Measurements from ENCODE around the gene CHCT1.
A peak's percentile ranks its signal among the peaks of the same experiment; 100 is the strongest.
"Not testable (repeated sequence)": the region's sequence is repeated elsewhere in the genome, so short reads cannot be mapped to it uniquely, and the experiment has no call there.

Gene CHCT1

DNA sequence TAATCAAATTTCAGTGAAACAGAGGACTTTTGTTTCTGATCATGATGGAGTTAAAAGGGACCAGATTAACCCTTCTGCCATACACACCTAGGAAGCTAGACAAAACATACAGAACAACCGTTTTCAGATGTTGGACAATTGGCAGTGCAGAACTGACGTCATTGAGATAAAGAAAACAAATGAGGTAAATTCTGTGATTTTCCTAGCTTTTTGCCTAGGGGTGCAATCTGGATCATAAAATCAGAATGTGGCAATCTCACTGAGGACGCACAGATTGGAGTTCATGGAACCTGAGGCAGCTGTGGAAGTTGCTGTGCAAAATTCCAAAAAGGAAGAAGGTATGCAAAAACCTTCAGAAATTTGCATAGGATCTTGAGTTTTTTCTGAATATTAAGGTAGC, 15.4 kb upstream of the CHCT1 start:
- TF ChIP-seq POLR2A (IDR thresholded peaks at IDR 0.05; ENCODE audit: low read depth, low read length): no peak
- TF ChIP-seq TAF1 (IDR thresholded peaks at IDR 0.05; ENCODE audit: borderline replicate concordance, low read depth, low read length): no peak
- no peak for TF ChIP-seq POLR2AphosphoS5 (IDR thresholded peaks at IDR 0.05; ENCODE audit: low read depth, low read length)
- FAIRE-seq: no peak
- DNase-seq (ENCODE audit: insufficient read length): no peak

DNA sequence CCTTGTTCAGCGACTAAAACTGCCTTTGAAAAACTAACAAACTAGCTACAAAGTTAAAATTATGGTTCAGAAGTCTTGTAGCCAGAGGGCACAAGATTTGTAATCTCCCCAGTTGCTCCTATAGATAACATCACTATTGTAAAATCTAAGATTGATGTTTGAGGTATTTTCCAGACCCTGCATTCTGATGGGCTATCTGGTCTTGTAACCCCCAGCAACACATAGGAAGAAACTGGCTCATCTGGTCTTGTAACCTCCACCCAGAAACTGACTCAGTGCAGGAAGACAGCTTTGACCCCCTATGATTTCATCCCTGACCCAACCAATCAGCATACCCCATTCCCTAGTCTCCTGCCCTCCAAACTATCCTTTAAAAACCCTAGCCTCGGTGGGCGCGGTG, 12.3 kb upstream of the CHCT1 start:
- no peak for FAIRE-seq

DNA sequence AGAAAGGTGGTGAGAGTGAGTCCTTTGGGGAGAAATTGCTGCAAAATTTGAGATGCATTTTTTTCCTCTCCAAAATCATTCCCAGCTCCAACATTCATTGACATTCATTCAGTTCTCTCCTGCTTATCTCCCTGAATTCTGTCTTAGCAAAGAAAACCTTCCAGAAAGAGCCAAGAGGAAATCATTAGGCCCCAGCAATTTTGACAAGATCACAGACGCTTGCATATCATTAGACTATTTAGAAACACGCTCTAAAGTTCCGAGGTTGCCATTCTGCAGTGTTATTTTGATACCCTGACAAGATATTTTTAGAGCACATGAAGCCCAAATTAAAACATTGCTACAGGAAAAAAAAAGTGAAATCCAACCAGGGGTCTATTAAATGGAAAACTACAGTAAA, 9.6 kb upstream of the CHCT1 start:
- no peak for TF ChIP-seq POLR2A (IDR thresholded peaks at IDR 0.05; ENCODE audit: low read depth, low read length)
- no peak for FAIRE-seq
- DNase-seq (ENCODE audit: insufficient read length): no peak

More for the DNA sequence above, 12.3 kb upstream of the CHCT1 start:
- no peak for TF ChIP-seq TAF1 (IDR thresholded peaks at IDR 0.05; ENCODE audit: borderline replicate concordance, low read depth, low read length)
- no peak for TF ChIP-seq POLR2AphosphoS5 (IDR thresholded peaks at IDR 0.05; ENCODE audit: low read depth, low read length)
- TF ChIP-seq POLR2A (IDR thresholded peaks at IDR 0.05; ENCODE audit: low read depth, low read length): no peak
- no peak for DNase-seq (ENCODE audit: insufficient read length)

DNA sequence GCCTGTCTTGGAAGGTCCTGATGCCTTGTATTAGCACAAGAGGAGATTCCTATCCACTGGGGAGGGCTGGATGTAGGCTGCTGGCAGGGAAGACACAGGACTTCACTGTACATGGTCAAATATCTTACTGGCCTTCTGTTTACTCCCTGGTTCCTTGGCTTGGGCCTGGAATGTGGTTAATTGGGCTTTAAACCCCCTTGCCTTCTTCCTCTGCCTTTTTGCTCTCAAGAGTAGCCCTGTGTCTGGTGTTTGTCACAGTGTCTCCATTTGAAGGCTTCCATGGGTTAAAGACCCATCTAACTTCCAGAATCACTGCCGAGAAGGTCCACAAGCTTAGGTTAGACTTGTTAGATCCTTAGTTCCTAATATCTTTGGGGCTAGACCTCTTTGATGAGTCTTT, 7.1 kb upstream of the CHCT1 start:
- no peak for TF ChIP-seq POLR2A (IDR thresholded peaks at IDR 0.05; ENCODE audit: low read depth, low read length)
- no peak for TF ChIP-seq POLR2AphosphoS5 (IDR thresholded peaks at IDR 0.05; ENCODE audit: low read depth, low read length)
- no peak for TF ChIP-seq TAF1 (IDR thresholded peaks at IDR 0.05; ENCODE audit: borderline replicate concordance, low read depth, low read length)
- DNase-seq (ENCODE audit: insufficient read length) (no peak), FAIRE-seq (no peak)

DNA sequence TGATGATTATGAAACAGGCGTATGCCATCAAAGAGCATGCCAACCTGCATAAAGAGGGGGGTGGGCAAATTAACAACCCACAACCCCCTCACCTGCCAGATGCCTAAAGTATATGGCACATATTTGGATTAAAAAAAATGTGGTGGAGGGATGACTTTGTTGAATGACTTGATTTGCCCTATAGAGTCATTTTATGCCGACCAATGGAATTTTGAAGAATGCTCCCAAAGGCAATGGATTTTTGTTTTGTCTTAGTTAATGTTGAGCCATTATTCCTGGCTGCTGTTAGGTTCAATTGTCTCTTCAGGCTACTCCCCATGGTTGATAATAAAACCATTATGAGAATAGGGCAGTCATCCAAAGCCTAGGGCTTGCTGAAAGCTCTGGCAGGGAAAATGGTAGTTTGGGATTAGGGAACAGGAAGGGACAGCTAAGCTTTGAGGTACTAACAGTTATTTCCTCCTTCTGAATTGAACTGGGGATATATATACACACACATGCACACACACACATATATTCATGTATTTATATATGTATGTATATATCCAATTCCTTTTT, 5.8 kb upstream of the CHCT1 start:
- DNase-seq (ENCODE audit: insufficient read length): no peak
- no peak for FAIRE-seq
- TF ChIP-seq POLR2AphosphoS5 (IDR thresholded peaks at IDR 0.05; ENCODE audit: low read depth, low read length) (no peak), POLR2A (IDR thresholded peaks at IDR 0.05; ENCODE audit: low read depth, low read length) (no peak), TAF1 (IDR thresholded peaks at IDR 0.05; ENCODE audit: borderline replicate concordance, low read depth, low read length) (no peak)

DNA sequence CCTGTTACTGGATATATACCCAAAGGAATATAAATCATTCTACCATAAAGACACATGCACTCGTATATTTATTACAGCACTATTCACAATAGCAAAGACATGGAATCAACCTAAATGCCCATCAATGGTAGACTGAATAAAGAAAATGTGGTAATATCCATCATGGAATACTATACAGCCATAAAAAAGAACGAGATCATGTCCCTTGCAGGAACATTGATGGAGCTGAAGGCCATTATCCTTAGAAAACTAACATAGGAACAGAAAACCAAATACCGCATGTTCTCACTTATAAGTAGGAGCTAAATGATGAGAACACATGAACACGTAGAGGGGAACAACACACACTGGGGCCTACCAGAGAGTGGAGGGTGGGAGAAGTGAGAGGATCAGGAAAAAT, 3.3 kb upstream of the CHCT1 start:
- not testable (repeated sequence) for DNase-seq (ENCODE audit: insufficient read length); FAIRE-seq

DNA sequence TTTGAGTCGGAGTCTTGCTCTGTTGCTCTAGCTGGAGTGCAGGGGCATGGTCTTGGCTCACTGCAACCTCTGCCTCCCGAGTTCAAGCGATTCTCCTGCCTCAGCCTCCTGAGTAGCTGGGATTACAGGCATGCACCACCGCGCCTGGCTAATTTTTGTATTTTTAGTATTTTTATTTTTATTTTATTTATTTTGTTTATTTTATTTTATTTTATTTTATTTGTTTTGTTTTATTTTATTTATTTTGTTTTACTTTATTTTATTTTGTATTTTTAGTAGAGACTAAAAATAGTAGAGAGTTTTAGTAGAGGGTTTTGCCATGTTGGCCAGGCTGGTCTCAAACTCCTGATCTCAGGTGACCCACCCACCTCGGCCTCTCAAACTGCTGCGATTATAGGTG, 2.4 kb upstream of the CHCT1 start:
- FAIRE-seq; DNase-seq (ENCODE audit: insufficient read length): not testable (repeated sequence)

DNA sequence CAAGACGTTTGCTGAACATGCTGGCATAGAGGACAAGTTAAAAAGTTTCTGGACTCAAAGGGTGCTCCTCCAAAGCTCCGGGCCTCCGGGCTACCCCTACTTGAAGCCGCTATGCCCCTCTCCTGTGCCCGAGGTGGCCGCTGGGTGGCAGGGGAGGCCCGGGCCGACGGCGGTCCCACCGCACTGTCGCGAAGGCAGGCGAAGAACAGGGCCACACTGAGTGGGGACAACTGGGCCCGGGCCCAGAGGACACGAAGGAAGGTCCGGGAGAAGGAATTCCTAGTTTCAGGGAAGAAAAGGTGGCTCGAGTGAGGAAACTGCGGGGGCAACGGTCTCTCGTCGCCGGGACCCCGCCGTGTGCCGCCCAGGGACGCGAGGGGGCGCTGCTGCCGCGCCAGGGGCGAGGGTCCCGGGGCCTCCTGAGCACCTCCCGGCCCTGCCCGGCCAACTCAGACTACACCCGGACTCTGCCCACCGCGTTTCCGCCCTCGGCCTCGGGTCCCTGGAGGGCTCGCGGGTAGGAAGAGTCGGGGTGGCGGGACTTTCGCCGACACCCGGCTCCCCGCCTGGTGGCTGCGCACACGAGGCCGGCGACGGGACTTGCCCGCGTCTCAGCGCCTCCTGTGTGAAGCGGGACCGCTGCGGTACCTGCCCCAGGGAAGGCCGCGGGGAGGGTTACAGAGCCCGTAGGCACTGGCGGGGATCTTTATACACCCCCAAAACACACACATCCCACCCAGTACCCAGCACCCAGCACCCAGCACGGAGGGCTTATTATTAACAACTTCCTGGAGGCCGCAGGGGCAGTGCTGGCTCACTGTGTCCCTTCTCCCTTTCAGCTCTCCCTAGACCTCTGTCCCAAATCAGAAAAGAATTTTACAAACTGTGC, 772 bp upstream of the CHCT1 start:
- FAIRE-seq (peak; percentile 56), DNase-seq (ENCODE audit: insufficient read length) (peak; percentile 82)
- 0 out of 2 replicates have a peak, but pooled peaks have one; percentile 26 for TF ChIP-seq TAF1 (IDR thresholded peaks at IDR 0.05; ENCODE audit: borderline replicate concordance, low read depth, low read length)
- peak; percentile 49; the same call in 1 of the 2 replicates for TF ChIP-seq POLR2A (IDR thresholded peaks at IDR 0.05; ENCODE audit: low read depth, low read length)
- no peak for TF ChIP-seq POLR2AphosphoS5 (IDR thresholded peaks at IDR 0.05; ENCODE audit: low read depth, low read length)

DNA sequence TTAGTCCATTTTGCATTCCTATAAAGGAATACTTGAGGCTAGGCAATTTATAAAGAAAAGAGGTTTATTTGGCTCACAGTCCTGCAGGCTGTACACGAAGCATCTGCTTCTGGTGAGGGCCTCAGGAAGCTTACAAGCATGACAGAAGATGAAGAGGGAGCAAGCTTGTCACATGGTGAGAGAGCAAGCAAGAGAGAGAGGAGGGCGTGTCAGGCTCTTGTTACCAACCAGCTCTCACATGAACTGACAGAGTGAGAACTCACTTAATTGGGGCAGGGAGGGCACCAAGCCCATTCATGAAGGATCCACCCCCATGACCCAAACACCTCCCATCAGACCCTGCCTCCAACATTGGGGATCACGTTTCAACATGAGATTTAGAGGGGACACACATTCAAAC, 1.6 kb downstream of the CHCT1 start:
- FAIRE-seq: no peak
- no peak for DNase-seq (ENCODE audit: insufficient read length)
- TF ChIP-seq POLR2AphosphoS5 (IDR thresholded peaks at IDR 0.05; ENCODE audit: low read depth, low read length): no peak
- no peak for TF ChIP-seq TAF1 (IDR thresholded peaks at IDR 0.05; ENCODE audit: borderline replicate concordance, low read depth, low read length)
- TF ChIP-seq POLR2A (IDR thresholded peaks at IDR 0.05; ENCODE audit: low read depth, low read length): no peak

DNA sequence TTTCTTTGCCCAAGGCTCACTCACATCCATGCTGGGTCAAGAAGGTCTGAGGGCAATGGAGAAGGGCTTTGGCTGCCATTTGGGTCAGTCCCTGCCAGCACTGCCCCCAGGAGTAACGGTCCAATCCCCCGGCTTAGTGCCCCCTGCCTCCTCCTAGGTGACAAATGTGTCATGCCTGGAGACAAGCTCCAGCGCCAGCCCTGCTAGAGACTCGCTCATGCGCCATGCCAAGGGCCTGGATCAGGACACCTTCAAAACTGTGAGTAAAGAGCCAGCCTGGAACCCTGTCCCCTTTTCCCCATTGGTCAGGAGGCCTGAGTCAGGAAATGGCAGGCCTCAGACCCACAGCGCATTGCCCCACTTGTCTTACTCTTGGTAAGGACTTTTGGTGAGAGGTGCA, 3.3 kb downstream of the CHCT1 start:
- DNase-seq (ENCODE audit: insufficient read length) (no peak), FAIRE-seq (no peak)
- no peak for TF ChIP-seq POLR2A (IDR thresholded peaks at IDR 0.05; ENCODE audit: low read depth, low read length)
- TF ChIP-seq TAF1 (IDR thresholded peaks at IDR 0.05; ENCODE audit: borderline replicate concordance, low read depth, low read length): no peak
- TF ChIP-seq POLR2AphosphoS5 (IDR thresholded peaks at IDR 0.05; ENCODE audit: low read depth, low read length): no peak

DNA sequence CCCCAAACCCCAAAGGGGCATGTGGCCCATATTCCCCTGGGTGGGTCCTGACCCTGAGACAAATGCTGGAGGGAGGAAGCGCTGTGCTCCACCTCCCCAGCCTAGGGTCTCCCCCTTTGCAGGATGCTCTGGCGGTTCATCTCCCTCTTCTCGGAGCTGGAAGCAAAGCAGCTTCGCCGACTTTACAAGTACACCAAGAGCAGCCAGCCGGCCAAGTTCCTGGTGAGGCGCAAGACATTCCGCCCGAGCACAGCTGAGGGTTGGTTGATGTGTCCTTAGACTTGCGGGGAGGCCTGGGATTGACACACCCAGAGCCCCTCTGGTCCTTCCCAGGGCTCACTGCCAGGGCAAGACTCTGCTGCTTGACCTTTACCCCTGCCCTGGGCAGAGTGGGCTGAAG, 4.3 kb downstream of the CHCT1 start:
- no peak for DNase-seq (ENCODE audit: insufficient read length)
- no peak for FAIRE-seq
- TF ChIP-seq POLR2A (IDR thresholded peaks at IDR 0.05; ENCODE audit: low read depth, low read length): no peak
- TF ChIP-seq TAF1 (IDR thresholded peaks at IDR 0.05; ENCODE audit: borderline replicate concordance, low read depth, low read length): no peak

DNA sequence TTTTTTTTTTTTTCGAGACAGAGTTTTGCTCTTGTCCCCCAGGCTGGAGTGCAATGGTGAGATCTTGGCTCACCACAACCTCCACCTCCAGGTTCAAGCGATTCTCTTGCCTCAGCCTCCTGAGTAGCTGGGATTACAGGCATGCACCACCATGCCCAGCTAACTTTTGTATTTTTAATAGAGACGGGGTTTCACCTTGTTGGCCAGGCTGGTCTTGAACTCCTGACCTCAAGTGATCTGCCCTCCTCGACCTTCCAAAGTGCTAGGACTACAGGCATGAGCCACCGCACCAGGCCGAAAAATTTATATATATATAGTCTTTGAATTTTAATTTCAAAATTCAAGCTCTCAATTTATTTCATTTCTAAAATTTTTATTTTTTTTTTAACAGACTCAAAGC, 6.2 kb downstream of the CHCT1 start:
- not testable (repeated sequence) for DNase-seq (ENCODE audit: insufficient read length); FAIRE-seq

DNA sequence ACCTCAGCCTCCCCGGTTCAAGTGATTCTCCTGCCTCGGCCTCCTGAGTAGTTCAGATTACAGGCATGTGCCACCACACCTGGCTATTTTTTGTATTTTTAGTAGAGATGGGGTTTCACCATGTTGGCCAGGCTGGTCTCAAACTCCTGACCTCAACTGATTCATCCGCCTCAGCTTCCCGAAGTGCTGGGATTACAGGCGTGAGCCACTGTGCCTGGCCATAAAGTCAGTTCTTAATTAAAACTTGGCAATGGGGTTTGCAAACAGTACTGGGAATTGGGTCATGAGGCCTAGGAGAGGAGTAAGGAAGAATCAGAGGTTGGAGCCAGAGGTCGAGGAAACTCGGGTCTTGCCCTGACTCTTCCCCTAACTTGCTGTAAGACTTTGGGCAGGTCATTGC, 8.3 kb downstream of the CHCT1 start:
- FAIRE-seq: not testable (repeated sequence)

DNA sequence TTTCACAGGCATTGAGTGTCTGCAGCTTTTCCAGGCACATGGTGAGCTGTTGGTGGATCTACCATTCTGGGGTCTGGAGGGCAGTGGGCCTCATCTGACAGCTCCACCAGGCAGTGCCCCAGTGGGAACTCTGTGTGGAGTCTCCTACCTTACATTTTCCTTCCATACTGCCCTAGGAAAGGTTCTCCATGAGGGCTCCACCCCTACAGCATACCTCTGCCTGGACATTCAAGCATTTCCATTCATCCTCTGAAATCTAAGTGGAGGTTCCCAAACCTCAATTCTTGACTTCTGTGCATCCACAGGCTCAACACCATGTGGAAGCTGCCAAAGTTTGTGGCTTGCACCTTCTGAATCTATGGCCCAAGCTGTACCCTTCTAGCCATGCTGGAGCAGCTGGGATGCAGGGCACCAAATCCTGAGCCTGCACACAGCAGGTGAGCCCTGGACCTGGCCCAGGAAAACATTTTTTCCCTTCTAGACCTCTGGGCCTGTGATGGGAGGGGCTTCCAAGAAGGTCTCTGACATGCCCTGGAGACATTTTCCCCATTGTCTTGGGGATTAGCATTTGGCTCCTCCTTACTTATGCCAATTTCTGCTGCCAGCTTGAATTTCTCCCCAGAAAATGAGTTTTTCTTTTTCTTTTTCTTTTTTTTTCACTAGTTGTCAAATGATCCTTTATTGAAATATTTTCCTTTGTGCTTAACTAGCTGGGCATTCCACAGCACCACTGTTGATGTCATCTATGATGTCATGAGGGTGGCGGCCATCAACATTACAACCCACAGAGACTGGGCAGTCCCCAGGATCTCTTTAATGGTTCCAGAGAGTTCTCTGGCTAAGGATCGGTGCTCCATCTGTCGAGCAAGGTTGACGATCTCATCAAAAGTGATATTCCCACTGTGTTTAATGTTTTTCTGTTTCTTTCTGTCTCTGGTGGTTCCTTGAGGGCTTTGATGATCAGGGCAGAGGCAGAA, 11.0 kb downstream of the CHCT1 start:
- not testable (repeated sequence) for DNase-seq (ENCODE audit: insufficient read length); FAIRE-seq

More for the DNA sequence above, 8.3 kb downstream of the CHCT1 start:
- DNase-seq (ENCODE audit: insufficient read length): not testable (repeated sequence)
